ENCODE data around the gene SNAPC5. TPM values are rescaled to one million over a fixed set of nuclear protein-coding genes. Genes with fewer than 3 reads are reported as not detected.

Gene SNAPC5
- total RNA-seq, 2 donors from 2014 or later = 18.9 to 27.7 TPM

Other genes starting within 250 kb of the SNAPC5 start
- gene MEGF11, start 244.0 kb downstream of the SNAPC5 start, total RNA-seq = not detected
- gene DIS3L, start 204.2 kb downstream of the SNAPC5 start, total RNA-seq = 10 to 100 TPM; 11.2 to 27.0 TPM
- 10 to 100 TPM; 27.9 to 36.3 TPM for gene TIPIN, start 141.1 kb downstream of the SNAPC5 start, total RNA-seq
- 100 to 1,000 TPM in 1 of 2 donors, 10 to 100 TPM in 1; 78.8 to 131 TPM for gene MAP2K1, start 110.8 kb downstream of the SNAPC5 start, total RNA-seq
- gene RPL4, start 7.1 kb upstream of the SNAPC5 start, total RNA-seq = 1,000 to 10,000 TPM; 3,813 to 4,802 TPM
- 10 to 100 TPM; 28.1 to 40.9 TPM for gene ZWILCH, start 7.6 kb upstream of the SNAPC5 start, total RNA-seq
- not detected for gene LCTL, start 68.2 kb upstream of the SNAPC5 start, total RNA-seq
- gene SMAD6, start 204.5 kb upstream of the SNAPC5 start, total RNA-seq = under 1 TPM; 0.20 to 0.70 TPM